HepG2 (cell line): ENCODE measurements around the gene TACC2. TPM values are rescaled to one million over a fixed set of nuclear protein-coding genes. Genes with fewer than 3 reads are reported as not detected.
A peak's percentile ranks its signal among the peaks of the same experiment; 100 is the strongest.

ENCODE experiments used
- ATRX ChIP-seq: sonication (generic); formaldehyde crosslinking; IDR thresholded peaks from 2 replicates; pipeline ENCODE4 v1.4.0; 2020; ENCODE audit warnings: missing genetic modification reagents, borderline replicate concordance
- ESRRA ChIP-seq: sonication (generic); formaldehyde crosslinking; IDR thresholded peaks from 2 replicates; pipeline ENCODE4 v1.5.1; 2020; ENCODE audit warnings: mild to moderate bottlenecking, low read depth, missing genetic modification reagents
- JDP2 ChIP-seq: sonication (generic); formaldehyde crosslinking; IDR thresholded peaks from 2 replicates; pipeline ENCODE4 v1.8.1; 2022; ENCODE audit warnings: missing genetic modification reagents, borderline replicate concordance
- LCORL ChIP-seq, 2 experiments: fragments of 450-650 bp in 1 of 2; sonication (generic) in 1 of 2; formaldehyde crosslinking in 1 of 2; IDR thresholded peaks; 2 replicates each; pipeline versions ENCODE4 v1.5.0 to v1.6.1; 2017 to 2020; ENCODE audit warnings: antibody characterized with exemption in 1 of 2, missing genetic modification reagents in 1 of 2
- MEF2D ChIP-seq: sonication (generic); formaldehyde crosslinking; IDR thresholded peaks from 2 replicates; pipeline ENCODE4 v1.5.1; 2020; ENCODE audit warnings: mild to moderate bottlenecking, missing genetic modification reagents
- MLLT10 ChIP-seq: sonication (generic); formaldehyde crosslinking; IDR thresholded peaks from 2 replicates; pipeline ENCODE4 v1.4.0; 2020; ENCODE audit warnings: missing genetic modification reagents
- SNAPC2 ChIP-seq: sonication (generic); formaldehyde crosslinking; IDR thresholded peaks from 2 replicates; pipeline ENCODE4 v1.8.1; 2022; ENCODE audit warnings: mild to moderate bottlenecking, missing genetic modification reagents
- ZNF335 ChIP-seq: sonication (generic); formaldehyde crosslinking; IDR thresholded peaks from 2 replicates; pipeline ENCODE4 v1.4.0; 2020; ENCODE audit warnings: missing genetic modification reagents
- ZNF672 ChIP-seq: sonication (generic); formaldehyde crosslinking; IDR thresholded peaks from 2 replicates; pipeline ENCODE4 v1.8.1; 2022; ENCODE audit warnings: missing genetic modification reagents
- ZNF747 ChIP-seq: sonication (generic); formaldehyde crosslinking; IDR thresholded peaks from 2 replicates; pipeline ENCODE4 v1.8.1; 2023; ENCODE audit warnings: missing genetic modification reagents, mild to moderate bottlenecking, borderline replicate concordance
- polyA plus RNA-seq, 8 experiments: library from polyadenylated mRNA; depleted of rRNA in 3 of 8; stranded (reverse) in 7 of 8; unstranded in 1 of 8; fragments of >200 nt; fragmentation: Illumina TruSeq in 4 of 8; extraction: Trizol in 4 of 8; gene quantifications; 2 replicates each; pipeline versions ENCODE4 v1.2.1 to v1.2.3, GENCODE V29; 2011 to 2016; ENCODE audit warnings: low read depth in 4 of 8, missing spikeins in 1 of 8, mixed read lengths in 1 of 8; ENCODE audit not compliant: insufficient read depth in 1 of 8
- total RNA-seq, 5 experiments: library from RNA; depleted of rRNA; stranded (reverse); fragments of >200 nt; fragmentation: Illumina TruSeq; extraction: Trizol; gene quantifications; 2 replicates each; pipeline ENCODE4 v1.2.3, GENCODE V29; 2016; ENCODE audit warnings: low read depth in 1 of 5
- TF ChIP-seq, protein P1 (sequence below): sonication (generic); formaldehyde crosslinking; IDR thresholded peaks from 2 replicates; pipeline ENCODE4 v1.4.0; 2020; ENCODE audit warnings: missing genetic modification reagents
- TF ChIP-seq, protein P2 (sequence below): sonication (generic); formaldehyde crosslinking; IDR thresholded peaks from 2 replicates; pipeline ENCODE4 v1.9.0; 2021; ENCODE audit warnings: missing genetic modification reagents, mild to moderate bottlenecking, borderline replicate concordance
- TF ChIP-seq, protein P3 (sequence below): sonication (generic); formaldehyde crosslinking; IDR thresholded peaks from 2 replicates; pipeline ENCODE4 v1.8.1; 2023; ENCODE audit warnings: mild to moderate bottlenecking, moderate library complexity, missing genetic modification reagents
- TF ChIP-seq, protein P4 (sequence below), 2 experiments: sonication (generic) in 1 of 2; formaldehyde crosslinking in 1 of 2; IDR thresholded peaks; 2 replicates each; pipeline versions ENCODE4 v1.6.1 to v1.9.0; 2014 to 2022; ENCODE audit warnings: antibody characterized with exemption in 1 of 2, borderline replicate concordance in 1 of 2, inconsistent platforms in 1 of 2, low read depth in 1 of 2, missing genetic modification reagents in 1 of 2
- TF ChIP-seq, protein P5 (sequence below): sonication (generic); formaldehyde crosslinking; IDR thresholded peaks from 2 replicates; pipeline ENCODE4 v1.4.0; 2020; ENCODE audit warnings: low read depth, mild to moderate bottlenecking, missing genetic modification reagents

Gene TACC2
- total and polyA plus RNA-seq, 2 of the 13 experiments (the other 11 are each of a cell fraction or from before 2014, with no cell fraction given) = 11.8 to 16.0 TPM

DNA sequence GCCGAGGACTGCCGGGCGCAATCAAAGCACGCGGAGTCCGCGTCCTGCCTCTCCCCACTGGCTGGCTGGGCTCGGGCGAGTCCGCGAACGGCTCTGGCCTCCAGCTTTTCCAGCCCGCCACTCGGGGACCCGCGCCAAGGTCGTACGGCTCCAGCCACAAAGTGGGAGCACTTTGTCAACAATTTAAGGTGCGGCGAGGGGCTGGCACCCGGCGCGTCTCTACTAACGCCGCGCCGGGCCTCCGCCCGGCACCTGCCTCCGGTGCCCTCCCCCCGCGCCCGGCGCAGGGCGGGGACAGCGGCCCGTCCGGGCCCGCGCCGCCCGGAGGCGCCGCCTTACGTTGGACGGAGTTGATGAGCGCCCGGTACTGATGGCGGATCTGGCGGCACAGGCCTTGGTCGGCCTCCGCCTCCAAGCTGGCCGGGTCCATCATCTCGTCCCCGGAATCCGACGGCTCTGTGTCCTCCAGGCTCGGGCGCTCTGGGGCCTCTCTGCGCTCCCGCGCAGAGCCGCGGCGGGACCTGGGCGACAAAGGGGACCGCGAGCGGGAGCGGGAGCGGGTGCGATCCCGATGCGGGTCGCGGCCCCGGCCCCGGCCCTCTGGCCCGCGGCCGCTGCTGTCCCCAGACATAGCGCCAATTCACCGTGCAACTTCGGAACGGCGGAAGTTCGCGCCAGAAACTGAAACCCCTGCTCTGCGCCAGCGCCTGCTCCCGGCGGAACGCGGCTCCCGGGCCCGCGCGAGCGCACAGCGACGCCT is 14.2 kb upstream of the TACC2 start, which contains the start of gene NSMCE4A (continued):
- TF ChIP-seq, protein P1, sequence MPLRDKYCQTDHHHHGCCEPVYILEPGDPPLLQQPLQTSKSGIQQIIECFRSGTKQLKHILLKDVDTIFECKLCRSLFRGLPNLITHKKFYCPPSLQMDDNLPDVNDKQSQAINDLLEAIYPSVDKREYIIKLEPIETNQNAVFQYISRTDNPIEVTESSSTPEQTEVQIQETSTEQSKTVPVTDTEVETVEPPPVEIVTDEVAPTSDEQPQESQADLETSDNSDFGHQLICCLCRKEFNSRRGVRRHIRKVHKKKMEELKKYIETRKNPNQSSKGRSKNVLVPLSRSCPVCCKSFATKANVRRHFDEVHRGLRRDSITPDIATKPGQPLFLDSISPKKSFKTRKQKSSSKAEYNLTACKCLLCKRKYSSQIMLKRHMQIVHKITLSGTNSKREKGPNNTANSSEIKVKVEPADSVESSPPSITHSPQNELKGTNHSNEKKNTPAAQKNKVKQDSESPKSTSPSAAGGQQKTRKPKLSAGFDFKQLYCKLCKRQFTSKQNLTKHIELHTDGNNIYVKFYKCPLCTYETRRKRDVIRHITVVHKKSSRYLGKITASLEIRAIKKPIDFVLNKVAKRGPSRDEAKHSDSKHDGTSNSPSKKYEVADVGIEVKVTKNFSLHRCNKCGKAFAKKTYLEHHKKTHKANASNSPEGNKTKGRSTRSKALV (CRISPR knock-in tag) = peak; percentile 81
- no peak for TF ChIP-seq ESRRA (CRISPR knock-in tag)
- TF ChIP-seq SNAPC2 (CRISPR knock-in tag) = 0 out of 2 replicates have a peak, but pooled peaks have one; percentile 76
- TF ChIP-seq ZNF335 (CRISPR knock-in tag) = 0 out of 2 replicates have a peak, but pooled peaks have one; percentile 11
- TF ChIP-seq JDP2 = no peak
- no peak for TF ChIP-seq ATRX (CRISPR knock-in tag)
- no peak for TF ChIP-seq LCORL (IDR thresholded peaks at IDR 0.05)
- no peak for TF ChIP-seq LCORL (CRISPR knock-in tag; IDR thresholded peaks at IDR 0.05)
- 0 out of 2 replicates have a peak, but pooled peaks have one; percentile 38 for TF ChIP-seq ZNF672 (CRISPR knock-in tag)
- TF ChIP-seq MEF2D (CRISPR knock-in tag) = no peak
- TF ChIP-seq MLLT10 (CRISPR knock-in tag) = no peak
- TF ChIP-seq, protein P2, sequence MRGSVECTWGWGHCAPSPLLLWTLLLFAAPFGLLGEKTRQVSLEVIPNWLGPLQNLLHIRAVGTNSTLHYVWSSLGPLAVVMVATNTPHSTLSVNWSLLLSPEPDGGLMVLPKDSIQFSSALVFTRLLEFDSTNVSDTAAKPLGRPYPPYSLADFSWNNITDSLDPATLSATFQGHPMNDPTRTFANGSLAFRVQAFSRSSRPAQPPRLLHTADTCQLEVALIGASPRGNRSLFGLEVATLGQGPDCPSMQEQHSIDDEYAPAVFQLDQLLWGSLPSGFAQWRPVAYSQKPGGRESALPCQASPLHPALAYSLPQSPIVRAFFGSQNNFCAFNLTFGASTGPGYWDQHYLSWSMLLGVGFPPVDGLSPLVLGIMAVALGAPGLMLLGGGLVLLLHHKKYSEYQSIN (CRISPR knock-in tag) = no peak
- TF ChIP-seq, protein P3, sequence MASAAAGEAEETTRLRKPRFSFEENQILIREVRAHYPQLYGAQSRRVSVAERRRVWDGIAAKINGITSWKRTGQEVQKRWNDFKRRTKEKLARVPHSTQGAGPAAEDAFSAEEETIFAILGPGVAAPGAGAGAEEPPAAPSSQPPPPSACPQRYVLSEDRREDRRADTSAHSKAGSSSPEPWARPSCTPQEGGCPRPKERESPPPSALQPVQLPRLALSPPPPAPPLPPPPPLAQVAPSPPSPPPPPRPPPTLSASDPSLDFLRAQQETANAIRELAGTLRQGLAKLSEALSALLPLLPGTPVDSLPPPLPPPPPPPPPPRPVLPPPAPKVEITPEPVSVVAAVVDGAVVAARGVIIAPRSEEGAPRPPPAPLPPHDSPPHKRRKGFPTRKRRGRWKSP (CRISPR knock-in tag) = peak; percentile 99
- no peak for TF ChIP-seq ZNF747 (CRISPR knock-in tag)
- TF ChIP-seq, protein P4, sequence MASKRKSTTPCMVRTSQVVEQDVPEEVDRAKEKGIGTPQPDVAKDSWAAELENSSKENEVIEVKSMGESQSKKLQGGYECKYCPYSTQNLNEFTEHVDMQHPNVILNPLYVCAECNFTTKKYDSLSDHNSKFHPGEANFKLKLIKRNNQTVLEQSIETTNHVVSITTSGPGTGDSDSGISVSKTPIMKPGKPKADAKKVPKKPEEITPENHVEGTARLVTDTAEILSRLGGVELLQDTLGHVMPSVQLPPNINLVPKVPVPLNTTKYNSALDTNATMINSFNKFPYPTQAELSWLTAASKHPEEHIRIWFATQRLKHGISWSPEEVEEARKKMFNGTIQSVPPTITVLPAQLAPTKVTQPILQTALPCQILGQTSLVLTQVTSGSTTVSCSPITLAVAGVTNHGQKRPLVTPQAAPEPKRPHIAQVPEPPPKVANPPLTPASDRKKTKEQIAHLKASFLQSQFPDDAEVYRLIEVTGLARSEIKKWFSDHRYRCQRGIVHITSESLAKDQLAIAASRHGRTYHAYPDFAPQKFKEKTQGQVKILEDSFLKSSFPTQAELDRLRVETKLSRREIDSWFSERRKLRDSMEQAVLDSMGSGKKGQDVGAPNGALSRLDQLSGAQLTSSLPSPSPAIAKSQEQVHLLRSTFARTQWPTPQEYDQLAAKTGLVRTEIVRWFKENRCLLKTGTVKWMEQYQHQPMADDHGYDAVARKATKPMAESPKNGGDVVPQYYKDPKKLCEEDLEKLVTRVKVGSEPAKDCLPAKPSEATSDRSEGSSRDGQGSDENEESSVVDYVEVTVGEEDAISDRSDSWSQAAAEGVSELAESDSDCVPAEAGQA (IDR thresholded peaks at IDR 0.05; ENCODE audit: low read depth) = no peak
- TF ChIP-seq, protein P4 (CRISPR knock-in tag; IDR thresholded peaks at IDR 0.05; ENCODE audit: borderline replicate concordance) = peak; percentile 88
- TF ChIP-seq, protein P5, sequence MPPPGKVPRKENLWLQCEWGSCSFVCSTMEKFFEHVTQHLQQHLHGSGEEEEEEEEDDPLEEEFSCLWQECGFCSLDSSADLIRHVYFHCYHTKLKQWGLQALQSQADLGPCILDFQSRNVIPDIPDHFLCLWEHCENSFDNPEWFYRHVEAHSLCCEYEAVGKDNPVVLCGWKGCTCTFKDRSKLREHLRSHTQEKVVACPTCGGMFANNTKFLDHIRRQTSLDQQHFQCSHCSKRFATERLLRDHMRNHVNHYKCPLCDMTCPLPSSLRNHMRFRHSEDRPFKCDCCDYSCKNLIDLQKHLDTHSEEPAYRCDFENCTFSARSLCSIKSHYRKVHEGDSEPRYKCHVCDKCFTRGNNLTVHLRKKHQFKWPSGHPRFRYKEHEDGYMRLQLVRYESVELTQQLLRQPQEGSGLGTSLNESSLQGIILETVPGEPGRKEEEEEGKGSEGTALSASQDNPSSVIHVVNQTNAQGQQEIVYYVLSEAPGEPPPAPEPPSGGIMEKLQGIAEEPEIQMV = no peak
